ENCODE measurements around the gene DNAAF1. TPM values are rescaled to one million over a fixed set of nuclear protein-coding genes. Genes with fewer than 3 reads are reported as not detected.
"Not testable (repeated sequence)": the region's sequence is repeated elsewhere in the genome, so short reads cannot be mapped to it uniquely, and the experiment has no call there.

DNAAF1 gene
- total RNA-seq, 2 donors from 2014 or later = not detected

DNA sequence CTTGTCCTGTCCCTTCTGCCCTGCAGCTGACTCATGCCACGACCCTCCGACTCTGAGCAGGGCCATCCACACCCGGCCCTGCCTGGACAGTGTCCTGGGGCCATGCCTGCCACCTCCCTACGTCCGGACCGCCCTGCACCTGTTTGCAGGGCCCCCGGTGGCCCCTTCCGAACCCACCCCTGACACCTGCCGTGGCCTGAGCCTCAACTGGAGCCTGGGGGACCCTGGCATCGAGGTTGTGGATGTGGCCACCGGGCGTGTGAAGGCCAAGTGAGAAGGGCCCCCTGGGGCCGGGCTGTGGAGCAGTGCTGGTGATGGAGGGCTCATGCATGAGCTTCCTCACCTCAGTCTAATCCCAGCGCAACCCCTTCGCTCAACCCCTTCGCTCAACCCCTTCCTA lies 51.0 kb downstream of the DNAAF1 start:
- intact Hi-C loops (cut with DNase I) = no loop called here
- DNase-seq (no peak), ATAC-seq (no peak)

DNA sequence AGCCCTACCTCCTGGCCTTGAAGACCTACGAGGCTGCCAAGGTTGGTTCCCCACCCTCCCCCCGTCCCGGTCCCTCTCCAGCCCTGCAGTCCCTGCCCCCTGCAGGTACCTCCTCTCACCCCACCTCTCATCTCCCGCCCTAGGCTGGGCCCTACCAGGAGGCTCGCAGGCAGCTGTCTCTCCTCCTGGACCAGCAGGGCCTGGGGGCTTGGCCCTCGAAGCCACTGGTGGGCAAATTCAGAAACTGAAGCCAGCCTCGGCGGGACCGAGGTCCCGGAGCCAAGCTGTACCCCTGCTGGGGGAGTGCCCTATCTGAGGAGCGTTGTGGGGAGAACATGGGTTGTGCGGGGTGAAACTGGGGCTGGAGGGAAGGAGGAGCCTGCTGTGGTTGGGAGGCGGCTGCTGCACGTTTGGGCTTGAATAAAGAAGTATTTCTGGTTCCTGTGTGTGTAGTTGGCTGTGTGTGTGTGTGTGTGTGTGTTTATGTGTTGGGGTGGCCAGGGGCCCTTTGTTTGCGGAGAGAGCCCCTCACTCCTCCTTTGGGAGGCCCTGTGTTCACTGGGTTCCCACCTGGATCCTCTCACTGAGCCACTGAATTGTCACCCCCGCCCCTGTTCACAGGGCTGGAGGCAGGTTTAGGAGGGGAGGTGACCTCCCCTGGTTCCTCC lies 51.8 kb downstream of the DNAAF1 start:
- intact Hi-C loops (cut with DNase I) = no loop called here
- DNase-seq (no peak), ATAC-seq (no peak)

- ATAC-seq (no peak), DNase-seq (no peak)
- intact Hi-C loops (cut with DNase I) = no loop called here
Observed at GRCh38 chr16:84197466-84198128, 52.5 kb downstream of the DNAAF1 start.

GRCh38 chr16:84198401-84198800 lies 53.3 kb downstream of the DNAAF1 start:
- intact Hi-C loops (cut with DNase I) = no loop called here
- DNase-seq (no peak), ATAC-seq (no peak)

GRCh38 chr16:84199097-84199496 lies 54.0 kb downstream of the DNAAF1 start:
- ATAC-seq (no peak), DNase-seq (no peak)
- intact Hi-C loops (cut with DNase I) = no loop called here

- intact Hi-C loops (cut with DNase I) = no loop called here
- DNase-seq (no peak), ATAC-seq (peak; percentile 53 to 87)
Observed at GRCh38 chr16:84199861-84200260, 54.8 kb downstream of the DNAAF1 start.

- ATAC-seq; DNase-seq; intact Hi-C loops (cut with DNase I): not testable (repeated sequence)
Observed at GRCh38 chr16:84204551-84204950, 59.4 kb downstream of the DNAAF1 start.

GRCh38 chr16:84205123-84205522 lies 60.0 kb downstream of the DNAAF1 start:
- intact Hi-C loops (cut with DNase I); ATAC-seq; DNase-seq: not testable (repeated sequence)

- intact Hi-C loops (cut with DNase I) = no loop called here
- no peak for ATAC-seq
- no peak for DNase-seq
Observed at GRCh38 chr16:84205976-84206691, 61.0 kb downstream of the DNAAF1 start.

GRCh38 chr16:84207251-84207650 lies 62.1 kb downstream of the DNAAF1 start:
- intact Hi-C loops (cut with DNase I) = no loop called here
- no peak for ATAC-seq
- DNase-seq = no peak

DNA sequence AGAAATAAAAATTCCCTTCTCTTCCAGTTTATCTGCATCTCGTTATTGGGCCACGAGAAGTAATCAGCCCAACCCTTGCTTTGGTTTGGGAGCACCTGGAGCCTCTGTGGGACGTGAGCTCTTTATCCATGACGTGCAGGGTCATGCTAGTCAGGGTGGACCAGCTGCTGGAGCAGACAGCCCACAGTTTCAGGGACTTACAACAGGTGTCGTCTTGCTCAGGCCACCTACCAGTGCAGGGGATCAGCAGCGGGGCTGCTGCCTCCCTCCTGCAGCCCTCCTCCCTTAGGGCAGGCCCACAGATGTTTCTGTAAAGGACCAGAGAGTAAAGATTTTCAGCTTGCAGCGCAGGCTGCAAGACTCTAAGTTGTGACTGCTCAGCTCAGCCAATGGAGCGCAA lies 62.8 kb downstream of the DNAAF1 start:
- DNase-seq (no peak), ATAC-seq (no peak)
- intact Hi-C loops (cut with DNase I) = no loop called here

DNA sequence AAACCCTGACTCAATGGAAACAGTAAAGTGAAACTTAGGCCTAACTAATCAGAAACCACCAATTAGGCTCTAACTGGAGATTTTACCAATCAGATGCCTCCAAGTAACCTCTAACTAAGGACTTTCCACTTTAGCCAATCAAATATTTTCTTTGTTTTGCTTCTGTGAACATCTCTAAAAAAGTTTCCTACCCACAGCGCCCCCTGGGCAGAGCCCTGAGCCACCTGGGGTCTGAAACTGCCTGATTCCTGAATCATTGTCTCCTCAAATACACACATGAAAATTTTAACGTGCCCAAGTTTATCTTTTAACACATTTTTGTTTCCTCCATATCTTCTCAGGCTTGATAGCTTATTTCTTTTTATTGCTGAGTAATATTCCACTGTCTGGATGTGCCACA lies 64.9 kb downstream of the DNAAF1 start:
- DNase-seq = no peak
- ATAC-seq = no peak
- intact Hi-C loops (cut with DNase I) = no loop called here

DNA sequence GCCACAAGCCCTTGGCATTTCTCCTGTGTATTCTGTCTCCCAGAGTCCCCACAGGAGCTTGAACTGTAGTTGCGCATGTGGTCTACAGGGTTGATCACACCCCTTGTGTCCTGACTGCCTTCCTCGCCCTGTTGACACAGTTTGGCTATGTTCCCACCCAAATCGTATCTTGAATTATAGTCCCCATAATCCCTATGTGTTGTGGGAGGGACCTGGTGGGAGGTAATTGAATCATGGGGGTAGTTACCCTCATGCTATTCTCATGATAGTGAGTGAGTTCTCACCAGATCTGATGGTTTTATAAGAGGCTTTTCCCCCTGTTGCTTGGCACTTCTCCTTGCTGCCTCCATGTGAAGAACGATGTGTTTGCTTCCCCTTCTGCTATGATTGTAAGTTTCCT lies 67.0 kb downstream of the DNAAF1 start:
- ATAC-seq = no peak
- intact Hi-C loops (cut with DNase I) = no loop called here
- DNase-seq = no peak

DNA sequence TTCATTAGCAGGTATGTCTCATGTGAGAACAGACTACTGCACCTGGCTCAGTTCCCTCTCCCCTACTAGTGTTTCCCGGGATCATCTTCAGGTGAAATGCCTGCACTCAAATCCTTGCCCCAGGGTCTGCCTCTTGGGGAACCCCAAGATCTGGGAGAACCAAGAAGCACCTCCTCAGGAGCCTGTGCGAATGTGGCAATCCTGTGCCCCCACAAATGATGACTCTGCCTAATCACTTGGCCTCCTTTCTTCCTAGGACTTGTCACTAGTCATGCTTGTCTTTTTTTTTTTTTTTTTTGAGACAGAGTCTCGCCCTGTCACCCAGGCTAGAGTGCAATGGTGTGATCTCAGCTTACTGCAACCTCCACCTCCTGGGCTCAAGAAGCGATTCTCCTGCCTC lies 67.5 kb downstream of the DNAAF1 start:
- no peak for ATAC-seq
- intact Hi-C loops (cut with DNase I) = no loop called here
- no peak for DNase-seq

DNA sequence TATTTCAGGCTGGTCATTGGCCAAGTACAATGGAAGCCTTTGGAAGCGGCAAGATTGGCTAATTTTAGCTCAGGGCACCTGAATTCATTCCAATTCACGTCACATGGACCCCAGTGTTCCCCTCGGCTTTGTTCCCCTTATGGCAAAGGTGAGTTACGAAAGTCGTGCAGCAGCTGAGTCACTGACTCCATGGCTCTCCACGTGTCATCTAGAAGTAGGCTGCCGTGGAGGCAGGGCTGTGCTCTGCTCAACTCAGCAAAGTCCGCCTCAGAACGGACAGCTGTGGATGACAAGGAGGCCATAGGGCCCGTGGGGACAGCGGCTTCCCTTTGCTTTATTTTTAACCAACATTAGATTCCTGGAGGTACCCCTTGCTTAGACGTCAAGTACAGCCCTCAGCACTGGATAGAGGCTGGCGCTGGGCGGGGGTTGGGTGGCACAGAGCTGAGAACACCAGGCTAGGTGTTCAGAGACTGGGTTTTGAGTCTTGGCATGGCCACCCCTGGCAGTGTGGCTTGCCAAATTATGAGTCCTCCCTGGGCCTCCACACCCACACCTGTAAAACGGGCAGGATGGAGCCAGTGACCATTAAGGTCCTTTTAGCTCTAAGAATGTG lies 69.5 kb downstream of the DNAAF1 start:
- ATAC-seq (peak in 1 of 2 donors; percentile 34), DNase-seq (no peak)
- intact Hi-C loops (cut with DNase I) = no loop called here

GRCh38 chr16:84215531-84215930 lies 70.4 kb downstream of the DNAAF1 start:
- no peak for DNase-seq
- intact Hi-C loops (cut with DNase I) = no loop called here
- no peak for ATAC-seq

DNA sequence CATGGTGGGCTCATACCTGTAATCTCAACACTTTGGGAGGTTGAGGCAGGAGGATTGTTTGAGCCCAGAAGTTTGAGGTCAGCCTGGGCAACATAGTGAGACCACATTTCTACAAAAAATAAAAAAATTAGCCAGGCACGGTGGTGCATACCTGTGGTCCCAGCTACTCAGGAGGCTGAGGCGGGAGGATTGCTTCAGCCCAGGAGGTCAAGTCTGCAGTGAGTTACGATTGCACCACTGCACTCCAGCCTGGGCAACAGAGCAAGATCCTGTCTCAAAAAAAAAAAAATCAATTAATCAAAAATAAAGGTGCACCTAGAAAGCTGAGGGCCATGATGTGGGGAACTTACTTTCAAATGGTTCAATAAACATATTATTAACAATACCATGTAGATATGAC lies 71.0 kb downstream of the DNAAF1 start:
- intact Hi-C loops (cut with DNase I) = not testable (repeated sequence)

GRCh38 chr16:84218176-84218823 lies 73.2 kb downstream of the DNAAF1 start:
- intact Hi-C loops (cut with DNase I) = no loop called here
- DNase-seq (no peak), ATAC-seq (no peak)

More for the DNA sequence above, 71.0 kb downstream of the DNAAF1 start:
- not testable (repeated sequence) for ATAC-seq, DNase-seq

DNA sequence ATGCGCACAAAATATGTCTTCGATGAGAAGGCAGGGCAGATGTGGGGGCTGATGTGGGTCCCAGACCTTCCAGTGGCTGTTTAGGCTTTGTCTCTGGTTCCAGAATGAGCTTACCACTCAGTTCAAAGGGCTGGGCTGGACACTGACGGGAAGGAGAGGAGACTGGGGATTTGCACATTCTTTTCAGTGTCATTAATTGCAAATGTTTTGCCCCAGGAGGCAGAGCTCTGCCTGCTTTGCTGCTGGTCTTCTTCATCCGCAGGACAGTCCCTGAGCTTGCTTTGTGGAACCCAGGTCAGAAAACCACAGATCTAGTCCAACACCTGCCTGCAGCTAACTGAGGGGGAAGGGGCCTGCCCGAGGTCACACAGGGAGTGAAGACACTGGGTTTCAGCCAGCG lies 73.8 kb downstream of the DNAAF1 start:
- no peak for DNase-seq
- intact Hi-C loops (cut with DNase I) = no loop called here
- no peak for ATAC-seq

DNA sequence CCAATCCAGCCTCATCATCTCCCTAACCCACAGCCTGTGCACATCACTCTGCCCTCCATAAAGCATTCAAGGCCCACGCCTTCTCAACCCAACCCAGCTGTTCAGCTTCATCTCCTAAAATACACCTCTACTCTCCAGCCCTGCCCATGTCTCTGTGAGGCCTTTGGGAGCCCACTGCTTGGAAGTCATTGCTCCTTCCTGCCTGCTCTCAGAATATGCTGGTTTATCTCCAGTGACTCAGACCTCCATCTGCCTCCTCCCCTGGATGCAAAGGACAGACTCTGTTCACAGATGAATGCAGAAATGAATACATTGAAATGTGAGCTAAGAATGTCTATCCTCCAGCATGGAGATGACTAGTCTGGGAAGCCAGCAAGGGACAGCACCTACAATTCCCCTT lies 75.7 kb downstream of the DNAAF1 start:
- intact Hi-C loops (cut with DNase I) = no loop called here
- no peak for ATAC-seq
- DNase-seq = no peak
